HL-60/S4 (cell line): Measurements from ENCODE around the gene TMEM165.

ENCODE experiments used
- in situ Hi-C: fragments of 300-500 bp; cut with MboI; formaldehyde crosslinking; loops from 2 replicates; pipeline ENCODE4 v1.14.3; 2022; ENCODE audit warnings: low sequenced_read_pairs

Gene TMEM165

GRCh38 chr4:55447108-55447708 is 51.5 kb downstream of the TMEM165 start:
- in situ Hi-C loops, result no loop called here

DNA sequence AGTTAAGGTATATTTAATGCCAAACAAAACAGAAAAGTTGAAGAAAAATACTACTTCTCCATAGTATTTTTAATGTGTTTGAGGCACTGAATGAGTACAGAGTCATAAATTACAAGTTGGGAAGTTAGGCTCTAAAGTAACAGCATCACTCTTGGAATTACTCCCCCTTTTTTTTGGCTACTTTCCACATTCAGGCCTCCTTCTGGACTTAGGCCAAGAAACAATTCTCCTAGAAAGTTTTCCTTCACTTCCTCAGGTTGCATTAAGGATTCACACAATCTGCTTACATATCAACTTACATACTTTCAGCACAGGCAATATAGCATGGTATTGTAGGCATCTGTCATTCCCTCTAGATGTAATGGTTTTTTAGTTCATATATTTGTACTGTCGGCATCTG is 52.1 kb downstream of the TMEM165 start:
- in situ Hi-C loops, result no loop called here

- in situ Hi-C loops, result no loop called here
Measured at GRCh38 chr4:55450566-55450965, 54.8 kb downstream of the TMEM165 start.

DNA sequence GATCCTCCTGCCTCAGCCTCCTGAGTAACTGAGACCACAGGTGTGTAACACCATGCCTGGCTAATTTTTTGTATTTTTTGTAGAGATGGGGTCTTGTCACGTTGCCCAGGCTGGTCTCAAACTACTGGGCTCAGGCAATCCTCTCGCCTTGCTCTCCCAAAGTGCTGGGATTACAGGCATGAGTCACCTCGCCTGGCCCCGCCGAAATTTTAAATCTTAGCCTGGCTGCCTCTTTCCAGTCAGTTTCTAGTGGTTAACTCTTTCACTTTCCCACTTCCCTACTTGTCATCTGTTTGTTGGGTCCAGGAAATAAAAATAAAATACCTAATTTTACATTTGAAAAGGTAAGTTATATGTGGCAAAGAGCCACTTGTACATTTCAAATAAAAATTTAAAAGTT is 62.4 kb downstream of the TMEM165 start:
- in situ Hi-C loops, result no loop called here

- in situ Hi-C loops, result no loop called here
Measured at GRCh38 chr4:55458611-55459010, 62.9 kb downstream of the TMEM165 start.

DNA sequence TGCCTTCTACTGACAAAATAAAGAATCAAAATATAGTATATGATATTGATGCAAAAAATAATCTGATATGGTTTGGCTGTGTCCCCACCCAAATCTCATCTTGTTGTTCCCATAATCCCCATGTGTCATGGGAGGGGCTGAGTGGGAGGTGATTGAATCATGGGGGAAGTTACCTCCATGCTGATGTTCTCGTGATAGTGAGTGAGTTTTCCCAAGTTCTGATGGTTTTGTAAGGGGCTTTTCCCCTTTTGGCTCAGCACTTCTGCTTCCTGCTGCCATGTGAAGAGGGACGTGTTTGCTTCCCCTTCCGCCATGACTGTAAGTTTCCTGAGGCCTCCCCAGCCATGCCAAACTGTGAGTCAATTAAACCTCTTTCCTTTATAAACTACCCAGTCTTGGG is 70.2 kb downstream of the TMEM165 start:
- in situ Hi-C loops, result no loop called here

DNA sequence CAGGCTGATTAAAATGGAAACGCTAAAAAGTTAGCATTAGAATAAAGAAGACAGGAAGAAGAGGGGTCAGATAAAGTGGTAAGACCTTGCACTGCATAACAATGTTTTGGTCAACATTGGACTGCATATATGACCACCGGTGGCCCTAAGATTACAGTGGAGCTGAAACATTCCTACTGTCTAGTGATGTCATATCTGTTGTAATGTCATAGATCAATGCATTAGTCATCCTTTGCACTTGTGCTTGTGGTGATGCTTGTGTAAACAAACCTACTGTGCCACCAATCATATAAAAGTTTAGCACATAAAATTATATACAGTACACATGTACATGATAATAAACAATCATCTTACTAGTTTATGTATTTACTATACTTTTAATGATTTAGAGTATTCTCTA is 73.0 kb downstream of the TMEM165 start:
- in situ Hi-C loops, result no loop called here

DNA sequence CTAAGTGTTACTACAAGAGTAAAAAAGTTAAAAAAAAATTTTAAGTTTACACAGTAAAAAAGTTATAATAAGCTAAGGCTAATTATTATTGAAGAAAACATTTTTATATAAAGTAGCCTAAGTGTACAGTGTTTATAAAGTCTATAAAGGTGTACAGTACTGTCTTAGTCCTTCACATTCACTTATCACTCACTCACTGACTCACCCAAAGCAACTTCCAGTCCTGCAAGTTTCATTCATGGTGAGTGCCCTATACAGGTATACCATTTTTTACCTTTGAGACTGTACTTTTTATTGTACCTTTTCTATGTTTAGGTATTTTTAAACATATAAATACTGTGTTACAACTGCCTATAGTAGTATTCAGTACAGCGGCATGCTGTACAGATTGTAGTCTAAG is 74.2 kb downstream of the TMEM165 start:
- in situ Hi-C loops, result no loop called here
